Heart left ventricle (tissue), 16 donors: Measurements from ENCODE around the gene CCDC70. TPM values are rescaled to one million over a fixed set of nuclear protein-coding genes. Genes with fewer than 3 reads are reported as not detected.
A peak's percentile ranks its signal among the peaks of the same experiment; 100 is the strongest.

ENCODE experiments used
- ATAC-seq, 4 donors: fragments of 200-7000 bp; cut with Tn5 transposase; one replicate each; pipeline ENCODE4 v1.9.1; 2020 to 2022; ENCODE audit warnings: moderate library complexity in 4 of 4, mild to moderate bottlenecking in 3 of 4, moderate number of reproducible peaks in 1 of 4
- DNase-seq, 5 donors: peaks; one replicate each; pipeline ENCODE4 v3.0.0-alpha.2; 2020
- H3K27ac ChIP-seq, 12 donors: fragments of 200-600 bp; sonication (generic) in 4 of 12; one replicate each; pipeline versions ENCODE4 v1.5.0 to v1.8.0; 2016 to 2022; ENCODE audit warnings: mild to moderate bottlenecking in 2 of 12
- H3K27me3 ChIP-seq, 9 donors: fragments of 200-600 bp; sonication (generic) in 2 of 9; one replicate each; pipeline versions ENCODE4 v1.5.1 to v1.8.0; 2016 to 2022; ENCODE audit warnings: mild to moderate bottlenecking in 3 of 9
- H3K36me3 ChIP-seq, 9 donors: fragments of 200-600 bp; sonication (generic) in 2 of 9; one replicate each; pipeline versions ENCODE4 v1.5.0 to v1.8.0; 2018 to 2022; ENCODE audit warnings: mild to moderate bottlenecking in 2 of 9
- H3K4me1 ChIP-seq, 12 donors: fragments of 200-600 bp; sonication (generic) in 4 of 12; one replicate each; pipeline versions ENCODE4 v1.5.0 to v1.8.0; 2016 to 2022; ENCODE audit warnings: mild to moderate bottlenecking in 3 of 12
- H3K4me3 ChIP-seq, 12 donors: fragments of 200-600 bp; sonication (generic) in 4 of 12; one replicate each; pipeline versions ENCODE4 v1.5.0 to v1.8.0; 2017 to 2022; ENCODE audit warnings: mild to moderate bottlenecking in 9 of 12, moderate library complexity in 4 of 12
- H3K9me3 ChIP-seq, 12 donors: fragments of 200-600 bp; sonication (generic) in 4 of 12; one replicate each; pipeline versions ENCODE4 v1.5.0 to v1.8.0; 2016 to 2022; ENCODE audit warnings: mild to moderate bottlenecking in 1 of 12
- CTCF ChIP-seq, 12 donors: fragments of 200-600 bp; sonication (generic) in 4 of 12; IDR thresholded peaks; one replicate each; pipeline versions ENCODE4 v1.5.0 to v1.8.0; 2018 to 2022; ENCODE audit warnings: antibody characterized with exemption in 12 of 12, mild to moderate bottlenecking in 5 of 12
- POLR2A ChIP-seq, 2 donors: fragments of 450-650 bp; IDR thresholded peaks; one replicate each; pipeline ENCODE4 v1.6.1; 2017; ENCODE audit warnings: antibody characterized with exemption in 2 of 2, mild to moderate bottlenecking in 2 of 2, moderate library complexity in 2 of 2
- WGBS, 4 donors: extraction: QIAGEN DNeasy Blood & Tissue Kit in 2 of 4; methylation state at CpG; one replicate each; pipeline versions ENCODE4 v1.1.5 to v1.1.7; 2013 to 2018; 5-methylcytosine and 5-hydroxymethylcytosine counted together
- intact Hi-C, 10 donors: fragments of 100-400 bp; cut with DNase I; formaldehyde crosslinking; loops; one replicate each; pipeline versions ENCODE4 v1.11.1 to v1.14.2; 2022
- polyA plus RNA-seq, 2 donors: library from polyadenylated mRNA; stranded (reverse); fragments of 200-250 nt; gene quantifications; one replicate each; pipeline ENCODE4 v1.2.3, GENCODE V29; 2013
- total RNA-seq, 9 donors: library from RNA; depleted of rRNA in 2 of 9; stranded (reverse); fragments of >200 nt in 2 of 9; fragmentation: NEBNext Ultra II Directional in 3 of 9; extraction: Animal tissue kit (Norgen Biotek cat#: 25700) in 3 of 9; gene quantifications; one replicate each; pipeline versions ENCODE4 v1.1.0 to v1.2.4, GENCODE V29; 2016 to 2023
- donor health status: ischemic (EF 13 %, LVEDD 7.1; RV severe dilation, severe dysfunction).
- donor health status: healthy with polysubstance abuse.
- donor health status: DM: no; HTN: yes; CAD: no.
- donor health status: DM: no; HTN: no; CAD: no.
- donor health status: ischemic (EF 25% LVEDD 6.9; RV normal size, moderate dysfunction).
- donor health status: ischemic (EF 25% LVEDD 5.7; RV mildly dilated, moderate dysfunction).
- donor health status: healthy.
- donor health status: DM: yes; HTN: yes; CAD: no.
- donor health status: ischemic (EF 35%, LVEDD 5.7; RV mildly dilated, moderate dysfunction).
- donor health status: nonischemic (EF 11% LVEDD 7.7; RV severe dilation, severe dysfunction).
- donor health status: DM: yes; HTN: yes; CAD: no.
- donor health status: PGD.
- donor health status: ischemic (EF 29% LVEDD 5.4; RV normal size, mild dysfunction).
- donor health status: nonischemic (EF 23%, LVEDD 6.1; RV moderate dilation, normal function).

The CCDC70 gene
- total and polyA plus RNA-seq, 11 donors, result not detected

GRCh38 chr13:51912091-51912490 is 50.3 kb downstream of the CCDC70 start:
- Histone ChIP-seq H3K4me3 (no peak overlapping the region), H3K36me3 (no peaks in the 10 kb centered on the region), H3K9me3 (no peaks in the 10 kb centered on the region), H3K27ac (no peak overlapping the region), H3K27me3 (no peaks in the 10 kb centered on the region), H3K4me1 (peaks cover 0 to 3% (median under 1%) of the 10 kb centered on the region in 12 donors)
- ATAC-seq (peak; percentile 63 to 92 (median 78)), DNase-seq (no peak)
- TF ChIP-seq CTCF (IDR thresholded peaks at IDR 0.05) (peak in 2 of 12 donors; percentile 10 to 35), POLR2A (IDR thresholded peaks at IDR 0.05) (no peak)
- 55 to 71% (median 62%) methylated on average over 10 of the region's 10 CpGs for WGBS, 4 donors
- intact Hi-C loops, result loop anchor here in 1 of 10 donors (5.0 kb wide), 1 partner anchor 85 kb away; no protein-coding TSS in a partner anchor

- Histone ChIP-seq H3K4me1 (no peaks in the 10 kb centered on the region), H3K4me3 (no peak overlapping the region), H3K36me3 (no peaks in the 10 kb centered on the region), H3K27ac (no peak overlapping the region), H3K9me3 (no peaks in the 10 kb centered on the region), H3K27me3 (no peaks in the 10 kb centered on the region)
- 80 to 84% (median 82%) methylated on average over 11 of the region's 11 CpGs for WGBS, 4 donors
- DNase-seq (no peak), ATAC-seq (no peak)
- TF ChIP-seq POLR2A (IDR thresholded peaks at IDR 0.05) (no peak), CTCF (IDR thresholded peaks at IDR 0.05) (no peak)
- intact Hi-C loops, result loop anchor here in 1 of 10 donors (5.0 kb wide), 1 partner anchor 85 kb away; no protein-coding TSS in a partner anchor
Observed at GRCh38 chr13:51912511-51913225, 50.9 kb downstream of the CCDC70 start.

- H3K27me3 ChIP-seq, result no peaks in the 10 kb centered on the region
- no peaks in the 10 kb centered on the region for H3K4me1 ChIP-seq
- no peak for ATAC-seq
- no peaks in the 10 kb centered on the region for H3K36me3 ChIP-seq
- intact Hi-C loops, result loop anchor here in 1 of 10 donors (5.0 kb wide), 1 partner anchor 84 kb away; no protein-coding TSS in a partner anchor
- no peak overlapping the region for H3K27ac ChIP-seq
- TF ChIP-seq POLR2A (IDR thresholded peaks at IDR 0.05) (no peak), CTCF (IDR thresholded peaks at IDR 0.05) (peak in 3 of 12 donors; percentile 11 to 20 (median 17))
- 58 to 71% (median 68%) methylated on average over 4 of the region's 4 CpGs for WGBS, 4 donors
- H3K9me3 ChIP-seq, result no peaks in the 10 kb centered on the region
- H3K4me3 ChIP-seq, result no peak overlapping the region
- DNase-seq, result no peak
Observed at GRCh38 chr13:51913421-51914136, 51.8 kb downstream of the CCDC70 start.

GRCh38 chr13:51914137-51914493 is 52.3 kb downstream of the CCDC70 start:
- Histone ChIP-seq H3K36me3 (no peaks in the 10 kb centered on the region), H3K4me1 (no peaks in the 10 kb centered on the region), H3K27me3 (no peaks in the 10 kb centered on the region), H3K4me3 (no peak overlapping the region), H3K9me3 (no peaks in the 10 kb centered on the region), H3K27ac (no peak overlapping the region)
- WGBS, 4 donors, result 84 to 90% (median 87%) methylated on average over 7 of the region's 7 CpGs
- no peak for ATAC-seq
- TF ChIP-seq CTCF (IDR thresholded peaks at IDR 0.05) (no peak), POLR2A (IDR thresholded peaks at IDR 0.05) (no peak)
- intact Hi-C loops, result loop anchor here in 1 of 10 donors (5.0 kb wide), 1 partner anchor 83 kb away; no protein-coding TSS in a partner anchor
- DNase-seq, result no peak
